Measurements from ENCODE around the gene SENP5.

- TF ChIP-seq EP300 (IDR thresholded peaks at IDR 0.05; ENCODE audit: borderline replicate concordance in 1 of 2, low read depth in 2 of 2, low read length in 2 of 2) = no peak
- no peak for TF ChIP-seq SIX5 (IDR thresholded peaks at IDR 0.05; ENCODE audit: low read depth, low read length)
- no peak for TF ChIP-seq MAX (IDR thresholded peaks at IDR 0.05)
- no peak for TF ChIP-seq USF2 (IDR thresholded peaks at IDR 0.05; ENCODE audit: low read length)
- TF ChIP-seq CTCF (IDR thresholded peaks at IDR 0.05; ENCODE audit: control extremely low read depth in 1 of 3, insufficient read depth in 1 of 3, low read depth in 1 of 3, low read length in 3 of 3) = no peak
- no peak for TF ChIP-seq EZH2 (IDR thresholded peaks at IDR 0.05; ENCODE audit: low read depth, low read length, severe bottlenecking)
- no peak for TF ChIP-seq JUN (IDR thresholded peaks at IDR 0.05; ENCODE audit: low read depth, low read length)
- TF ChIP-seq POLR2AphosphoS5 (IDR thresholded peaks at IDR 0.05; ENCODE audit: low read depth, low read length) = no peak
- TF ChIP-seq CHD2 (IDR thresholded peaks at IDR 0.05; ENCODE audit: low read length) = no peak
- TF ChIP-seq CREB1 (IDR thresholded peaks at IDR 0.05) = no peak
These were observed 64.3 kb downstream of the SENP5 start for GRCh38 chr3:196931828-196932587.
